H7 (cell line): ENCODE results near the gene TCF7L1. TPM values are rescaled to one million over a fixed set of nuclear protein-coding genes. Genes with fewer than 3 reads are reported as not detected.
A peak's percentile ranks its signal among the peaks of the same experiment; 100 is the strongest.

Source experiments
- DNase-seq: peaks from one replicate; pipeline ENCODE4 v3.0.0; 2012
- H3K27me3 ChIP-seq: 2 replicates; pipeline ENCODE4 v1.6.0; 2011; ENCODE audit warnings: mild to moderate bottlenecking, low read length; ENCODE audit not compliant: control insufficient read depth, insufficient read depth
- H3K36me3 ChIP-seq: replicated peaks from 2 replicates; pipeline ENCODE4 v1.5.1; 2011; ENCODE audit warnings: low read length; ENCODE audit not compliant: control insufficient read depth, insufficient read depth
- H3K4me3 ChIP-seq: 2 replicates; pipeline ENCODE4 v1.5.1; 2011; ENCODE audit warnings: low read depth, mild to moderate bottlenecking, control low read depth, low read length, moderate library complexity; ENCODE audit not compliant: insufficient read depth
- total RNA-seq: library from RNA; depleted of rRNA; stranded (reverse); fragments of >200 nt; shearing (Covaris generic); gene quantifications from 2 replicates; pipeline ENCODE4 v1.2.3, GENCODE V29; 2014

Gene TCF7L1
- total RNA-seq, 1 experiment from 2014 or later, result 9.9 TPM

DNA sequence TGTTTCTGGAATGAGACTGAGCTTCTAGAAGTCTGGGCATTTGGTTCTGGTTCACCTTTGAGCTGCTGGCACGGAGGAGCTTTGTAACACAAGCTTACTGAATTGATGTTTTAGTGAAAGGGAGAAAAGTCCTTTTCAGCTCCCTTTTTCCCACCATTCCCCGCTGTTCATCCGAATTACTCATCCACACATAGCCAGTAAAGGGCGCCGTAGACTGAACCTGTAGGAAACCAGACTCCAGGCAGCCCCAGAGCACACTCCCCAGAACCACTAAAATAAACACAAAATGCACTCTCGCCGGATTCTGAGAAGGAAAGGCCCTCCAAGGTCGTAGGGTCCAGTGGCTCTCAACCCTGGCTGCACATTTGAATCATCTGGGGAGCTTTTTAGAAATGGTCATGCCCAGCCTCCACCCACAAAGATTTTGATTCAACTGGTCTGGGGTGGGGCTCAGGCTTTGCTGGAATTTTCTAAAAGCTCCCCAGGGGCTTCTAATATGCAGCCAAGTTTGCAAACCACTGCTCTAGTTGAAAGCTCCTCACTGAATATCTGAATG is 29.6 kb downstream of the TCF7L1 start:
- no peak for DNase-seq
- H3K36me3 ChIP-seq, result peaks cover 1% of the 10 kb centered on the region
- no peaks in the 10 kb centered on the region for H3K27me3 ChIP-seq
- no peak overlapping the region for H3K4me3 ChIP-seq

DNA sequence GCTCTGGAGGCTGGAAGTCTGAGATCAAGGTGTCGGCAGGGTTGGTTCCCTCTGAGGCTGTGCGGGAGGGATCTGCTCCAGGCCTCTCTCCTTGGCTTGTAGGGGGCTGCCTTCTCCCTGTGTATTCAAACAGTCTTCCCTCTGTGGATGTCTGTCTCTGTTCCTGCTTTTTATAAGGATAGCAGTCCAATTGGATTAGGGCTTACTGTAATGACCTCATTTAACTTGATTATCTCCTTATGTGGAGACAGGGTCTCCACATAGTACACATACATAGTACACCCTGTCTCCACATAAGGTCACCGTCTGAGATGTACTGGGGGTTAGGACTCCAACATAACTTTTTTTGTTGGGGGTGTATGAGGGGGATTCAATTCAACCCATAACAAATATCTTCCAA is 30.5 kb downstream of the TCF7L1 start:
- Histone ChIP-seq H3K4me3 (no peak overlapping the region), H3K36me3 (peaks cover 1% of the 10 kb centered on the region), H3K27me3 (no peaks in the 10 kb centered on the region)
- DNase-seq, result no peak

DNA sequence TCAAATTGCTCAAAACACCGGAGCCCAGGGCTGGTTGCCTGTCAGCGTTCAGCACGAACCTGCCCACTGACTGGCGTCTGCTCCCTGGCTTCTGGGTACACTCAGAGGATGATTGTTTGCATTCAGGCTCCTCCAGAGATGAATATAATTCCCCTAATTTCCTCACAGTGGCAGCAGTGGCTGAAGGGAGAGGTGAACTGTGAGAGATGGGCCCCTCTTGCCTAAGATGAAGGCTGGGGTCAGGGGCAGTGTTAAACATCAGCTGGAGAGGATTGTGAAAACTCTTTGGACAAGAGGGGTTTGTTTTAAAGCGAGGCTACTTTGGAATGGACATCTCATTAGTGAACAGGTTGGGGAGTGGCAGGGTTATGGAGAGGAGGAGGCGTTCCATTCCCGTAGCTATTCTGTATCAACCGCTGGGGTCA is 31.0 kb downstream of the TCF7L1 start:
- peak; percentile 56 for DNase-seq

DNA sequence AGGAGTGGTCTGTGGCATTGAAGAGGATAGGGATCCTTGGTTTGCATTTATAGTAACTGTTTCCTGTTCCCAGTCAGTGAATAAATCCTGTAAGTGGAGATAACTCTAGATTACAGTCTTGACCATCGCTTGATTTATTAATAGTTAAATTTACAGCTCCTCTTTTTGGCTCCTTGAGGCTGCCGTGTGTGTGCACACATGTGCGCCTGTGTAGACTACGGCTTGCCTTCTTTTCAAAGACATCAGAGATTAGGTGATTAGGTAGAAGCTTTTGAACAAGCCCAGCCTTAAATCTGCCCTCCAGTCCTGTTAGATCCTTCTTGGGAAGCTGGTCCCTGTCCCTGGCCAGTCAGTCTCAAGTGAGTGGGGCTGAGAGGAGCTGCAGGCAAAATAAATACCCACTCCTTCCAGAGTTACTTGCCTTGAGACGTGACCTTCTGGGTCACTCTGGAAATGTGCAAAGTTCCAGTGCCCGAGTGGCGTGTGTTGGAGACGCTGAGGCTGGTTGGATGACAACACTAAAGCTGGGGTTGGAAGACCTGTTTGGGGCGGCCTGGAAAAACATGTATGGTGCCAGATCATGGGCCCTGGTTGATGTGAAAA is 32.0 kb downstream of the TCF7L1 start:
- DNase-seq, result no peak
- Histone ChIP-seq H3K27me3 (no peaks in the 10 kb centered on the region), H3K4me3 (no peak overlapping the region), H3K36me3 (no peaks in the 10 kb centered on the region)

More for the DNA sequence above, 31.0 kb downstream of the TCF7L1 start:
- Histone ChIP-seq H3K36me3 (peaks cover 1% of the 10 kb centered on the region), H3K27me3 (no peaks in the 10 kb centered on the region), H3K4me3 (no peak overlapping the region)

DNA sequence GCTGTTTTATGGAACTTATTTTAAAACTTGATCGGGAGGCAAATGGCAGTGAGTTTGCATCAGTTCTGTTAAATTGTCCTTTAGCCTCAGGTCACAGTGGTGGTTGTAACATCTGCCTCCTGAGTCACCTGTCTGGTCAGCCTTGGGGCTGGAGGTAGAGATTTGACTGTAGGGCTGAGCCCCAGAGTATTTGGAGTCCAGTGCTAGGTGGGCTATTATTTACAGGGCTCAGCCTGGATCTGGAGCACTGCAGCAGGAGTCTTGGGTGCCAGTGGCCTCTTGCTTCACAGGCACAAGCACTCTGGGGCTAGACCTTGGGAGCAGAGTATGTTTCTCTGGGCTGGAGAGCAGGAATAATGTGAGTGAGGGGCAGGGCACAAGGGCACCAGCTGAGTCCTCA is 32.8 kb downstream of the TCF7L1 start:
- H3K27me3 ChIP-seq, result no peaks in the 10 kb centered on the region
- H3K4me3 ChIP-seq, result no peak overlapping the region
- H3K36me3 ChIP-seq, result no peaks in the 10 kb centered on the region
- no peak for DNase-seq

DNA sequence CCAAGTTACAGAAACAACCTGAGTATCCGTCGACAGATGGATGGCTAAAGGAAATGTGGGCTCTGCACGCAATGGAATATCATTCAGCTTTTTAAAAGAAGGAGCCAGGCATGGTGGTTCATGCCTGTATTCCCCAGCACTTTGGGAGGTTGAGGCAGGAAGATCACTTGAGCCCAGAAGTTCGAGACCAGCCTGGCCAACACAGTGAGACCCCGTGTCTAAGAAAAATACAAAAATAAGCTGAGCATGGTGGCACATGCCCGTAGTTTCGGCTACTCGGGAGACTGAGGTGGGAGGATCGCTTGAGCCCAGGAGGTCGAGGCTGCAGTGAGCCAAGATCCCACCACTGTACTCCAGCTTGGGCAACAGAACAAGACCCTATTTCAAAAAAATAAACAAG is 34.3 kb downstream of the TCF7L1 start:
- DNase-seq, result no peak
- Histone ChIP-seq H3K4me3 (no peak overlapping the region), H3K36me3 (no peaks in the 10 kb centered on the region), H3K27me3 (no peaks in the 10 kb centered on the region)

DNA sequence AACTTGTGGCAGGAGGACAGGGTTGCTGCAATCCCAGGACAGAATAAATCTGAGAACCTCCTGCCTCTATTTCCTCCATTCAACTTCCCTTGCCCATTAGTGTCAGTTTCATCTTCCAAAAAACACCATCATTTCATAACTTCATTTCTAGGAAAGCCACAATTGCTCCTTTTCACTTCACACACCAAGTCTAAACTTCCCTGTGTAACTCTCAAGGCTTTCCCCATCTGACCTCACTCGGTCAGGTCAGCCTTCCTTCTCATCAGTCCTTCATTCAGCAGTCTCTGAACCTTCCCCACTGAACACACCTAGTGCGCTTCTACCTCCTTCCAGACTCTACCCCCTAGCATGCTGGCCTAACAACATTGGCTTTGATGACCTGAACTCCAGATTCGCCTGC is 35.8 kb downstream of the TCF7L1 start:
- Histone ChIP-seq H3K27me3 (no peaks in the 10 kb centered on the region), H3K36me3 (no peaks in the 10 kb centered on the region), H3K4me3 (no peak overlapping the region)
- no peak for DNase-seq

DNA sequence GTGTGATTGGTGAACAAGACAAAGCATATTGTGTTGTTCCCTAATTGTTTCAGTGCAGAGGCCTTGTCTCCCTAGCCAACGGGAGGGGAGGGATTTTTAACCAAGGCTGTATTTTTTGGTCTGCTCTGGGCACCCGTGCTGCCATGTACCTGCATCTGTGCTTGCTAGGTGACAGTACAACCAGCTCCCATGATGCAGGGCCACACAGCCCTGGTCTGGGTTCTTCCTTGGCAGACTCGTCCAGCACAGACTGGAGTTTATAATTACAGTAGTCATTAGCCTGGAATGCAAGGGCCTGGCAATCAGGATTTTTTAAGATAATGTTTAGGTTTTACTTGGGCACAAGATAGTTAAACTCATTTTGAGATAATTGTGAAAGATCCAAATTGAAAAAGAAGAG is 36.4 kb downstream of the TCF7L1 start:
- Histone ChIP-seq H3K27me3 (no peaks in the 10 kb centered on the region), H3K4me3 (no peak overlapping the region), H3K36me3 (no peaks in the 10 kb centered on the region)
- no peak for DNase-seq

DNA sequence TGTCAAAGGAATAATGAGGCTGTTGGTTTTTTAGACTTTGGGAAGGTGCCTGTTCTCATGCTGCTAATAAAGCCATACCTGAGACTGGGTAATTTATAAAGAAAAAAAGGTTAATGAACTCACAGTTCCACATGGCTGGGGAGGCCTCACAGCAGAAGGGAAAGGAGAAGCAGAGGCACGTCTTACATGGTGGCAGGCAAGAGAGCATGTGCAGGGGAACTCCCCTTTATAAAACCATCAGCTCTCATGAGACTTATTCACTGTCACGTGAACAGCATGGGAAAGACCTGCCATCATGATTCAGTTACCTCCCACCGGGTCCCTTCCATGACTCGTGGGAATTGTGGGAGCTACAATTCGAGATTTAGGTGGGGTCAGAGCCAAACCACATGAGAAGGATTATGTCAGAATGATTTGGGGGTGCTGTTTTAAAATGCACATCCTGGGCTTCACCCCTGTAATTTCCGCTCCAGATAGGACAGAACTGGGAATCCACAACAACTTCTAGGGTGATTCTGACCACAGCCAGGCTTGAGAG is 37.8 kb downstream of the TCF7L1 start:
- H3K36me3 ChIP-seq, result no peaks in the 10 kb centered on the region
- no peak overlapping the region for H3K4me3 ChIP-seq
- no peaks in the 10 kb centered on the region for H3K27me3 ChIP-seq
- no peak for DNase-seq

DNA sequence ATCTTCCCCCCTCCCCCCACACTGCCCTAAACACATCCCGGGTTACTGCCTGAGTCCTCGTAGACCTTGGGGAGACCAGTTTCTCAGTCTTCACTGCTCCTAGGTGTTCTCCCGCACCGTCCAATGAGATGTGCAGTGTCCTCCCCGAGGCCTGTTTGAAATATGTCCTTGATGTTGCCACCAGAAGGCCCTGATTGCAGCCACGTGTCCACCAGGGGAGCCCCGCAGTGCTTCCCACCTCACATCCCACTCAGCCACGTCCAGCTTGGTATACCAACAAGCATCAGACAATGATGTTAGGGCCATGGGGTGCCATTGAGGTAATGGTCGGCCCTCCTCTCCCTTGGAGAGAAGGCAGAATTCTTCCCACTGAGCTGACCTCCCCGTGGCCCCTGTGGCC is 38.7 kb downstream of the TCF7L1 start:
- H3K36me3 ChIP-seq, result no peaks in the 10 kb centered on the region
- DNase-seq, result no peak
- H3K4me3 ChIP-seq, result no peak overlapping the region
- no peaks in the 10 kb centered on the region for H3K27me3 ChIP-seq

DNA sequence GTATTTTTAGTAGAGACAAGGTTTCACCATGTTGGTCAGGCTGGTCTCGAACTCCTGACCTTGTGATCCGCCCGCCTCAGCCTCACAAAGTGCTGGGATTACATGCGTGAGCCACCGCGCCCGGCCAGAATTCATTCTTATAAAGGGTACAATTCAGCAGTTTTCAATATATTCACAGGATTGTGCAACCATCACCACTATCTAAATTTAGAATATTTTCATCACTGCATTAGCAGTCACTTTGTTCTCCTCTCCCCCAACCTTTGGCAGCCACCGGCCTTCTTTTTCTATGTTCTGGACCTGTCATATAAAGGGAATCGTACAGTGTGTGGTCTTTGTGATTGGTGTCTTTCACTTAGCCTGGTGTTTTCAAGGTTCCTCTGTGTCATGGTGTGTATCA is 40.7 kb downstream of the TCF7L1 start:
- DNase-seq, result no peak
- H3K36me3 ChIP-seq, result no peaks in the 10 kb centered on the region
- H3K4me3 ChIP-seq, result no peak overlapping the region
- H3K27me3 ChIP-seq, result no peaks in the 10 kb centered on the region

DNA sequence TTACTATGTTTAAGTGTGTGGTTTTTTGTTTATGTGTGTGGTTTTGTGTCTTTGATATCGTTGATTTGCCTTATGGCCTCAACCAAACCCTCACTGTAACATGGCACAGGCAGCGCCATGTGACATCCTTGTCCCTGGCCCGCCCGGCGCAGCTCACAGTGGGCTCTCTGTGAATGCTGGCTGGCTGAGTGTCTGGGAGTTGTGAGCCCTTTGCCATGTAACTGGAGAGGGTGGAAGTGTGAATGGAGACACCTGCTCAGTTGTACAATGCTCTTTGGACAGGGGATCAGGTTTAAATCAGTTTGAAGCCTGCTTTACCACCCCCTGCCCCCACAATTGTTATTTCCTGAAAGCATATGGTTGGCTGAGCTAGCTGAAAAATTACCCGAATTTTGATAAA is 41.8 kb downstream of the TCF7L1 start:
- Histone ChIP-seq H3K27me3 (no peaks in the 10 kb centered on the region), H3K36me3 (no peaks in the 10 kb centered on the region), H3K4me3 (no peak overlapping the region)
- no peak for DNase-seq

DNA sequence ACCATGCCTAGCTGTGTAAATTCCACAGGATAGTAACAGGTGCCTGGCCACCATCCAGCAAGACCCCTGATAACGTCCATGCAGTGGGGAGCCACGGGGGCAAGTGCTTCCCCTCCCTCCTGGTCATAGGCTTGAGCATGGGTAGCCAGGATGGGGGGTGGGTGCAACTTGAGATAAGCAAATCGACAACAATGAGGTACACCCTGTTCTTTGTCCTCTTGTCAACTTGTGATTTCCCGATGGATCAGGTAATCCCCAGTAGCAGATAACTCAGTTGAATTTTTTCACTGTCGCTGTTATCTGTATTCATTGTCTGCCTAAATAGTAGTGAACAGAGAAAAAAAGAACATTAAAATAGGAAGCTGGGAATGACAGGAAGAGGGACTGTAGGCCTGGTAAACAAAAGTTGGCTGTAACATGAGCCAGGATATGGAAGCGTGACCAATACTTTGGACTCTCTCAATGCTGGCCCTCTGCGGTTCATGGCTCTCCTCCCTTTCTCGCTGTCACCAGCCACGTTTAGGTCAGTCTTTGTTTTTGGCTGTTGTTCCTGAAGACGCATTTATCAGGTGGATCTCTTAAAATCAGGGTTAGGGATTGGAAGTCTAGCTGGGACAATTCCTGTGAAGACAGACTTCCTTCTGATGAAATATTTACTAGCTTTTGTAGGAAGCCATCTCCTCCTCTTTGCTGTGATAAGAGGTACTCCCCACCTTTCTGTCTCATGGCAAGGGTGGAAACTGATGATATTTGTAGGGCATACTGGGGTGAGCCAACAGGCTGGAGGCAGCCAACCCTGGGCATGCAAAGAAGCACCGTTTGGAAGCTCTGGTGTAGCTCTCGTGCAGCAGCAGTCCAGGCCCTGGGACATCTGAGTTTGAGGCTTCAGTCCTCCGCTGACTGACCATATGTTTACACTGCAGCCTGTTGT is 42.4 kb downstream of the TCF7L1 start:
- DNase-seq, result no peak
- no peaks in the 10 kb centered on the region for H3K36me3 ChIP-seq
- no peak overlapping the region for H3K4me3 ChIP-seq
- H3K27me3 ChIP-seq, result no peaks in the 10 kb centered on the region

DNA sequence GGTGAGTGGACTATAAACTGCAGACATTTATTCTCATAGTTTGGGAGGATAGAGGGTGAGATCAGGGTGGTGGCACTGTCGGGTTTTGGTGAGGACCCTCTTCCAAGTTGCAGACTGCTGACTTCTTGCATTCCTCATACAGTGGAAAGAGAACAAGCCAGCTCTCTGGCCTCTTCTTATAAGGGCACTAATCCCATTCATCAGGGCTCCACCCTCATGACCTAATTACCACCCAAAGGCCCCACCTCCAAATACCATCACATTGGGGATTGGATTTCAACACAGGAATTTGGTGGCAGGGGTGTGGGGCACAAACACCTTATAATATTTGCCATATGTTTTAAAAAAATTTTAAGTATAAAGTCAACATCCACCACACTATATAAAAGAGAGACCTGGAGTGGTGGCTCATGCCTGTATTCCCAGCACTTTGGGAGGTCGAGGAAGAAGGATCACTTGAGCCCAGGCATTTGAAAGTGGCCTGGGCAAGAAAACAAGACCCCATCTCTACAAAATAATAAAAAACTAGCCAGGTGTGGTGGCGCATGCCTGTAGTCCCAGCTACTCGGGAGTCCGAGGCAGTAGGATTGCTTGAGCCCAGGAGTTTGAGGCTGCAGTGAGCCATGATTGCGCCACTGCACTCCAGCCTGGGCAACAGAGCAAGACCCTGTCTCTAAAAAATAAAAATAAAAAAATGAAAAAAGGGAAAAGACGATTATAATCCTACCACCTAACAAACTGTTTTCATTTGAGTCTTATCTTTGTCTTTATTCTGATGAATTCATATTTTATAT is 44.0 kb downstream of the TCF7L1 start:
- H3K27me3 ChIP-seq, result no peaks in the 10 kb centered on the region
- no peak overlapping the region for H3K4me3 ChIP-seq
- no peaks in the 10 kb centered on the region for H3K36me3 ChIP-seq
- DNase-seq, result no peak
